H9 (cell line): ENCODE measurements around the gene ATP6V1B1. TPM values are rescaled to one million over a fixed set of nuclear protein-coding genes. Genes with fewer than 3 reads are reported as not detected.
A peak's percentile ranks its signal among the peaks of the same experiment; 100 is the strongest.

Source experiments
- DNase-seq: peaks from one replicate; pipeline ENCODE4 v3.0.0-alpha.2; 2017
- H2AFZ ChIP-seq: one replicate; pipeline ENCODE4 v1.6.1; 2013; ENCODE audit warnings: mild to moderate bottlenecking, low read length, control low read depth, moderate library complexity
- H2AK5ac ChIP-seq: 2 replicates; pipeline ENCODE4 v1.6.1; 2013; ENCODE audit warnings: low read length, control low read depth, mixed read lengths; ENCODE audit not compliant: insufficient read length
- H2BK120ac ChIP-seq: one replicate; pipeline ENCODE4 v1.6.1; 2013; ENCODE audit warnings: low read depth, mild to moderate bottlenecking, low read length, control low read depth, inconsistent platforms; ENCODE audit not compliant: poor library complexity, severe bottlenecking
- H2BK12ac ChIP-seq: 2 replicates; pipeline ENCODE4 v1.6.1; 2013; ENCODE audit warnings: low read length, control low read depth, mixed read lengths, low read depth; ENCODE audit not compliant: insufficient read length
- H2BK15ac ChIP-seq: 2 replicates; pipeline ENCODE4 v1.6.1; 2013; ENCODE audit warnings: low read depth, low read length, control low read depth
- H2BK20ac ChIP-seq: one replicate; pipeline ENCODE4 v1.6.1; 2013; ENCODE audit warnings: low read depth, mild to moderate bottlenecking, low read length, control low read depth, inconsistent platforms; ENCODE audit not compliant: poor library complexity, severe bottlenecking
- H2BK5ac ChIP-seq: 2 replicates; pipeline ENCODE4 v1.6.1; 2013; ENCODE audit warnings: low read length, control low read depth, mixed read lengths; ENCODE audit not compliant: insufficient read length
- H3K14ac ChIP-seq: 2 replicates; pipeline ENCODE4 v1.6.1; 2013; ENCODE audit warnings: low read length, control low read depth; ENCODE audit not compliant: insufficient read depth
- H3K18ac ChIP-seq: 2 replicates; pipeline ENCODE4 v1.6.1; 2013; ENCODE audit warnings: low read depth, mild to moderate bottlenecking, mixed read lengths, low read length, control low read depth; ENCODE audit not compliant: insufficient read length
- H3K23ac ChIP-seq: 2 replicates; pipeline ENCODE4 v1.6.1; 2013; ENCODE audit warnings: low read length, control low read depth, mixed read lengths, low read depth; ENCODE audit not compliant: insufficient read length
- H3K23me2 ChIP-seq: 2 replicates; pipeline ENCODE4 v1.6.1; 2013; ENCODE audit warnings: low read depth, mild to moderate bottlenecking, mixed read lengths, low read length, control low read depth; ENCODE audit not compliant: insufficient read length, poor library complexity, severe bottlenecking
- H3K27ac ChIP-seq: 2 replicates; pipeline ENCODE4 v1.5.1; 2013; ENCODE audit warnings: low read length, control low read depth, mixed read lengths, low read depth; ENCODE audit not compliant: insufficient read length
- H3K27me3 ChIP-seq: 2 replicates; pipeline ENCODE4 v1.6.1; 2013; ENCODE audit warnings: low read length, control low read depth, inconsistent platforms; ENCODE audit not compliant: insufficient read depth
- H3K4ac ChIP-seq: 2 replicates; pipeline ENCODE4 v1.6.1; 2013; ENCODE audit warnings: low read depth, mild to moderate bottlenecking, control low read depth, inconsistent platforms, low read length, moderate library complexity
- H3K4me1 ChIP-seq: 2 replicates; pipeline ENCODE4 v1.6.1; 2013; ENCODE audit warnings: low read length, control low read depth, inconsistent platforms; ENCODE audit not compliant: insufficient read depth
- H3K4me2 ChIP-seq: 2 replicates; pipeline ENCODE4 v1.6.1; 2013; ENCODE audit warnings: low read length, control low read depth, mixed read lengths; ENCODE audit not compliant: insufficient read length, insufficient read depth
- H3K56ac ChIP-seq: 2 replicates; pipeline ENCODE4 v1.6.1; 2013; ENCODE audit warnings: low read depth, mild to moderate bottlenecking, mixed read lengths, low read length, control low read depth; ENCODE audit not compliant: insufficient read length
- H3K79me1 ChIP-seq: 2 replicates; pipeline ENCODE4 v1.6.1; 2013; ENCODE audit warnings: low read depth, mild to moderate bottlenecking, moderate library complexity, low read length, control low read depth, inconsistent platforms; ENCODE audit not compliant: insufficient read depth, poor library complexity, severe bottlenecking
- H3K79me2 ChIP-seq: 2 replicates; pipeline ENCODE4 v1.6.1; 2013; ENCODE audit warnings: low read length, control low read depth, inconsistent platforms; ENCODE audit not compliant: insufficient read depth
- H3K9ac ChIP-seq: 2 replicates; pipeline ENCODE4 v1.6.1; 2013; ENCODE audit warnings: low read length, control low read depth, mixed read lengths; ENCODE audit not compliant: insufficient read length; ENCODE audit errors: extremely low read depth
- H3K9me3 ChIP-seq: one replicate; pipeline ENCODE4 v1.6.1; 2013; ENCODE audit warnings: low read depth, low read length, inconsistent platforms; ENCODE audit not compliant: control insufficient read depth
- H3T11ph ChIP-seq: one replicate; pipeline ENCODE4 v1.6.1; 2013; ENCODE audit warnings: mild to moderate bottlenecking, low read length, control low read depth, inconsistent platforms
- H4K20me1 ChIP-seq: one replicate; pipeline ENCODE4 v1.6.1; 2013; ENCODE audit not compliant: control insufficient read depth, insufficient read length, insufficient read depth
- H4K5ac ChIP-seq: 2 replicates; pipeline ENCODE4 v1.6.1; 2013; ENCODE audit warnings: low read depth, mild to moderate bottlenecking, mixed read lengths, low read length, control low read depth; ENCODE audit not compliant: insufficient read length
- H4K8ac ChIP-seq: replicated peaks from 2 replicates; pipeline ENCODE4 v1.6.1; 2013; ENCODE audit warnings: low read length, control low read depth, mixed read lengths, low read depth; ENCODE audit not compliant: insufficient read length
- H4K91ac ChIP-seq: 2 replicates; pipeline ENCODE4 v1.6.1; 2013; ENCODE audit warnings: low read depth, mild to moderate bottlenecking, moderate library complexity, mixed read lengths, low read length, control low read depth; ENCODE audit not compliant: insufficient read length
- H3K27ac Mint-ChIP-seq, 3 experiments: 2 replicates in 2 of 3; 3 replicates in 1 of 3; pipeline ENCODE4 v1.8.0; 2020 to 2021; ENCODE audit warnings: mixed read lengths in 3 of 3, mild to moderate bottlenecking in 1 of 3, moderate library complexity in 1 of 3
- H3K27me3 Mint-ChIP-seq: 2 replicates; pipeline ENCODE4 v1.8.0; 2021; ENCODE audit warnings: low read depth, mild to moderate bottlenecking, moderate library complexity, mixed read lengths
- H3K36me3 Mint-ChIP-seq, 3 experiments: 2 replicates in 2 of 3; 3 replicates in 1 of 3; pipeline ENCODE4 v1.8.0; 2020 to 2021; ENCODE audit warnings: low read depth in 3 of 3, mixed read lengths in 3 of 3; ENCODE audit not compliant: insufficient read depth in 1 of 3
- H3K4me1 Mint-ChIP-seq, 2 experiments: 2 replicates each; pipeline ENCODE4 v1.8.0; 2020; ENCODE audit warnings: mixed read lengths in 2 of 2
- H3K4me3 Mint-ChIP-seq, 2 experiments: 2 replicates in 1 of 2; 3 replicates in 1 of 2; pipeline ENCODE4 v1.8.0; 2020 to 2021; ENCODE audit warnings: mild to moderate bottlenecking in 2 of 2, mixed read lengths in 2 of 2, moderate library complexity in 1 of 2
- H3K9me3 Mint-ChIP-seq, 2 experiments: 2 replicates in 1 of 2; 3 replicates in 1 of 2; pipeline ENCODE4 v1.8.0; 2020; ENCODE audit warnings: mild to moderate bottlenecking in 2 of 2, mixed read lengths in 2 of 2, moderate library complexity in 1 of 2
- WGBS: extraction: QIAGEN DNeasy Blood & Tissue Kit; methylation state at CpG from one replicate; pipeline ENCODE4 v1.1.7; 2013; ENCODE audit warnings: missing lambda C conversion rate, low lambda C conversion rate, mixed read lengths; ENCODE audit not compliant: insufficient read length; ENCODE audit errors: extremely low coverage; 5-methylcytosine and 5-hydroxymethylcytosine counted together
- total RNA-seq: library from RNA; stranded (reverse); gene quantifications from 2 replicates; pipeline ENCODE4 v1.2.1, GENCODE V29; 2021
- TF ChIP-seq, protein P1 (sequence below): fragments of 200-600 bp; sonication (generic); conservative IDR thresholded peaks from 3 replicates; pipeline ENCODE4 v1.8.0; 2021; ENCODE audit warnings: antibody characterized with exemption, mild to moderate bottlenecking

ATP6V1B1 gene
- total RNA-seq, 1 experiment from 2014 or later: not detected

DNA sequence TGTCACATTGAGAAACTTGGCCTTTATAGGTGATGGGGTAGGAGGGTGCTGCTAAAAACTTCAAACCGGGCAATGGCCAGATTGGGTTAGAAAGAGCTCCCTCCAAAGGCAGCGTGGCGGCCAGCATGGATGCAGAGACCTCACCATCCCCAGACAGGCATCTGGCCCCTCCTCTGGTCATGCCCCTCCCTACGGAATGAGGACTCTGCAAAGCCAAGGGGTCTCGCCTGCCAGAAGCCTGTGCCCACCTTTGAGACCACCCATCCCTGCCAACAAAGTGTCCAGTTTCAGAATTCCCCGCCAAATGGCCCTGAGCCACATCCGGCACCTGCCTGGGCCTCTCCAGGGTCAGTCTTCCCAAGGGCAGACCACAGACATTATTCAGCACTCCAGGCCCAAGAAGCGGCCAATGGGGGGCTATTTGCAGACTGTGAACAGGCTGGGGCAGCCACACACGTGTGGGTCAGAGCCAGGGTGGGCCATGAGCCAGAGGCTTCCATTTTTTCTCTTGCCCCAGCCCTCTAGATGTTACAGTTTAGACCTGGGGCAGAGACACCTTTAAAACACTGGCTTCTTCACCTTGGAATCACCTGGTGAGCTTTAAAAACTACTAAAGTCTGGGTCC, 4.2 kb upstream of the ATP6V1B1 start:
- Histone ChIP-seq H2BK5ac (no peak overlapping the region), H2BK20ac (no peak overlapping the region), H3K23ac (no peak overlapping the region), H3K4me1 (0 out of 2 replicates have a peak, but pooled peaks cover 2% of the 10 kb centered on the region), H3K18ac (no peak overlapping the region), H2AK5ac (no peak overlapping the region), H3K79me1 (no peaks in the 10 kb centered on the region), H3K23me2 (no peaks in the 10 kb centered on the region), H3T11ph (no peak overlapping the region), H2BK12ac (no peak overlapping the region), H3K4ac (no peak overlapping the region), H3K4me2 (no peak overlapping the region), H4K5ac (no peak overlapping the region), H4K91ac (no peak overlapping the region), H2AFZ (no peak overlapping the region), H2BK120ac (no peak overlapping the region), H2BK15ac (no peak overlapping the region), H3K79me2 (no peaks in the 10 kb centered on the region), H3K56ac (no peak overlapping the region), H3K9ac (no peak overlapping the region), H3K27me3 (no peaks in the 10 kb centered on the region), H3K9me3 (no peaks in the 10 kb centered on the region), H4K8ac (no peak overlapping the region), H4K20me1 (no peaks in the 10 kb centered on the region), H3K27ac (no peak overlapping the region), H3K14ac (no peak overlapping the region)
- H3K4me1 Mint-ChIP-seq: peaks cover 13 to 30% of the 10 kb centered on the region in 2 experiments
- WGBS: no CpG with 5 or more reads among the region's 9 CpGs
- no peaks in the 10 kb centered on the region; a peak in 1 of 5 replicates for H3K9me3 Mint-ChIP-seq
- no peak overlapping the region for H3K27ac Mint-ChIP-seq
- no peak overlapping the region for H3K4me3 Mint-ChIP-seq
- TF ChIP-seq, protein P1, sequence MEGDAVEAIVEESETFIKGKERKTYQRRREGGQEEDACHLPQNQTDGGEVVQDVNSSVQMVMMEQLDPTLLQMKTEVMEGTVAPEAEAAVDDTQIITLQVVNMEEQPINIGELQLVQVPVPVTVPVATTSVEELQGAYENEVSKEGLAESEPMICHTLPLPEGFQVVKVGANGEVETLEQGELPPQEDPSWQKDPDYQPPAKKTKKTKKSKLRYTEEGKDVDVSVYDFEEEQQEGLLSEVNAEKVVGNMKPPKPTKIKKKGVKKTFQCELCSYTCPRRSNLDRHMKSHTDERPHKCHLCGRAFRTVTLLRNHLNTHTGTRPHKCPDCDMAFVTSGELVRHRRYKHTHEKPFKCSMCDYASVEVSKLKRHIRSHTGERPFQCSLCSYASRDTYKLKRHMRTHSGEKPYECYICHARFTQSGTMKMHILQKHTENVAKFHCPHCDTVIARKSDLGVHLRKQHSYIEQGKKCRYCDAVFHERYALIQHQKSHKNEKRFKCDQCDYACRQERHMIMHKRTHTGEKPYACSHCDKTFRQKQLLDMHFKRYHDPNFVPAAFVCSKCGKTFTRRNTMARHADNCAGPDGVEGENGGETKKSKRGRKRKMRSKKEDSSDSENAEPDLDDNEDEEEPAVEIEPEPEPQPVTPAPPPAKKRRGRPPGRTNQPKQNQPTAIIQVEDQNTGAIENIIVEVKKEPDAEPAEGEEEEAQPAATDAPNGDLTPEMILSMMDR: 0 out of 3 replicates have a peak, but pooled peaks have one; percentile 20
- DNase-seq: peak; percentile 43
- no peaks in the 10 kb centered on the region; a peak in 1 of 7 replicates for H3K36me3 Mint-ChIP-seq
- peaks cover 63% of the 10 kb centered on the region for H3K27me3 Mint-ChIP-seq
